ENCODE results near the gene PPIP5K2.

PPIP5K2 gene

GRCh38 chr5:103108086-103108485, 12.0 kb upstream of the PPIP5K2 start:
- H3K4me3 ChIP-seq (ENCODE audit: low read depth, low read length): no peak overlapping the region
- in situ Hi-C loops (cut with HindIII; ENCODE audit: low sequenced_read_pairs): no loop called here
- TF ChIP-seq, protein P1, sequence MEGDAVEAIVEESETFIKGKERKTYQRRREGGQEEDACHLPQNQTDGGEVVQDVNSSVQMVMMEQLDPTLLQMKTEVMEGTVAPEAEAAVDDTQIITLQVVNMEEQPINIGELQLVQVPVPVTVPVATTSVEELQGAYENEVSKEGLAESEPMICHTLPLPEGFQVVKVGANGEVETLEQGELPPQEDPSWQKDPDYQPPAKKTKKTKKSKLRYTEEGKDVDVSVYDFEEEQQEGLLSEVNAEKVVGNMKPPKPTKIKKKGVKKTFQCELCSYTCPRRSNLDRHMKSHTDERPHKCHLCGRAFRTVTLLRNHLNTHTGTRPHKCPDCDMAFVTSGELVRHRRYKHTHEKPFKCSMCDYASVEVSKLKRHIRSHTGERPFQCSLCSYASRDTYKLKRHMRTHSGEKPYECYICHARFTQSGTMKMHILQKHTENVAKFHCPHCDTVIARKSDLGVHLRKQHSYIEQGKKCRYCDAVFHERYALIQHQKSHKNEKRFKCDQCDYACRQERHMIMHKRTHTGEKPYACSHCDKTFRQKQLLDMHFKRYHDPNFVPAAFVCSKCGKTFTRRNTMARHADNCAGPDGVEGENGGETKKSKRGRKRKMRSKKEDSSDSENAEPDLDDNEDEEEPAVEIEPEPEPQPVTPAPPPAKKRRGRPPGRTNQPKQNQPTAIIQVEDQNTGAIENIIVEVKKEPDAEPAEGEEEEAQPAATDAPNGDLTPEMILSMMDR (IDR thresholded peaks at IDR 0.05; ENCODE audit: low read depth, low read length, missing control alignments): no peak
- DNase-seq (ENCODE audit: low read depth): no peak

DNA sequence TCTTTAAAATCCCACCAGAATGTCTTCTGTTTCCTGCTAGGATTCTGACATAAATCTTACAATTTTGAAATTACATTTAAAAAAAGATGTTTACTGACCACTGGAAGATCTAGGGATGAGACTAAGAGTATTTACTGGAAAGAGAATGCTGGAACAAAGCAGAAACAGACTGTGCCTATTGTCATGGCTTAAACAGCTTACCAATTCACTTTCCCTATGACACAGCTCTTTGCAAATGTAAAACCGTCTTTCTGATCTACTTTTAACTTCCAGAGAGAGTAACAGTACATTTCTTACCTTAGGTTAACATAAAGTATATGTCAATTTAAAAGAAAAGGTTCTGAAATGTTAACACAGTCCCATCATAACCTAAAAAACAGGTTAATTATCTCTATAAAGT, 10.8 kb upstream of the PPIP5K2 start:
- H3K4me3 ChIP-seq (ENCODE audit: low read depth, low read length): no peak overlapping the region
- in situ Hi-C loops (cut with HindIII; ENCODE audit: low sequenced_read_pairs): no loop called here
- TF ChIP-seq, protein P1 (IDR thresholded peaks at IDR 0.05; ENCODE audit: low read depth, low read length, missing control alignments): no peak
- no peak for DNase-seq (ENCODE audit: low read depth)

- TF ChIP-seq, protein P1 (IDR thresholded peaks at IDR 0.05; ENCODE audit: low read depth, low read length, missing control alignments): no peak
- in situ Hi-C loops (cut with HindIII; ENCODE audit: low sequenced_read_pairs): no loop called here
Measured at GRCh38 chr5:103110403-103110802, 9.7 kb upstream of the PPIP5K2 start.

GRCh38 chr5:103111468-103111867, 8.6 kb upstream of the PPIP5K2 start:
- TF ChIP-seq, protein P1 (IDR thresholded peaks at IDR 0.05; ENCODE audit: low read depth, low read length, missing control alignments): no peak
- H3K4me3 ChIP-seq (ENCODE audit: low read depth, low read length): no peak overlapping the region
- DNase-seq (ENCODE audit: low read depth): no peak
- in situ Hi-C loops (cut with HindIII; ENCODE audit: low sequenced_read_pairs): no loop called here

More at GRCh38 chr5:103110403-103110802, 9.7 kb upstream of the PPIP5K2 start:
- no peak for DNase-seq (ENCODE audit: low read depth)
- H3K4me3 ChIP-seq (ENCODE audit: low read depth, low read length): no peak overlapping the region

DNA sequence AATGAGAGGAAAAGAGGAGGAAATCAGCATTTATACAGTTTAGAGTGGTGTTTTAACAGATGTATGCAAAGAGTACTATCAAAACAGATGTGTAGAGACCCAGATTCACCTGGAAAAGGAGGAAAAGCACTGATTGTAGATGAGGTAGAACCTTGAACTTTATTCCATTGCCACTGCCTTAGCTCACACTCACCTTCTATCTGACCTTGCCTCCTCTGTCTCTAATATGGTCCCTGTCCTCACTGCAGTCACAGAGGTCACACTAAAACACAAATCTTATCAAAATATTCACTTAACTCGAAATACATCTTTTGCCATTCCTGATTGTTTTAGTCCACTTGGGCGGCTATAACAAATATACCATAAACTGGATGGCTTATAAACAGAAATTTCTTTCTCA, 7.2 kb upstream of the PPIP5K2 start:
- in situ Hi-C loops (cut with HindIII; ENCODE audit: low sequenced_read_pairs): no loop called here
- no peak for DNase-seq (ENCODE audit: low read depth)
- TF ChIP-seq, protein P1 (IDR thresholded peaks at IDR 0.05; ENCODE audit: low read depth, low read length, missing control alignments): no peak
- H3K4me3 ChIP-seq (ENCODE audit: low read depth, low read length): no peak overlapping the region

GRCh38 chr5:103114440-103114839, 5.7 kb upstream of the PPIP5K2 start:
- DNase-seq (ENCODE audit: low read depth): no peak
- no peak overlapping the region for H3K4me3 ChIP-seq (ENCODE audit: low read depth, low read length)
- TF ChIP-seq, protein P1 (IDR thresholded peaks at IDR 0.05; ENCODE audit: low read depth, low read length, missing control alignments): no peak
- in situ Hi-C loops (cut with HindIII; ENCODE audit: low sequenced_read_pairs): no loop called here

Data from astrocyte of the cerebellum (primary cell).